ENCODE data around the gene ULK2. TPM values are rescaled to one million over a fixed set of nuclear protein-coding genes. Genes with fewer than 3 reads are reported as not detected.

The ULK2 gene
- total and polyA plus RNA-seq, 2 donors from 2014 or later: 6.6 to 16.3 TPM

DNA sequence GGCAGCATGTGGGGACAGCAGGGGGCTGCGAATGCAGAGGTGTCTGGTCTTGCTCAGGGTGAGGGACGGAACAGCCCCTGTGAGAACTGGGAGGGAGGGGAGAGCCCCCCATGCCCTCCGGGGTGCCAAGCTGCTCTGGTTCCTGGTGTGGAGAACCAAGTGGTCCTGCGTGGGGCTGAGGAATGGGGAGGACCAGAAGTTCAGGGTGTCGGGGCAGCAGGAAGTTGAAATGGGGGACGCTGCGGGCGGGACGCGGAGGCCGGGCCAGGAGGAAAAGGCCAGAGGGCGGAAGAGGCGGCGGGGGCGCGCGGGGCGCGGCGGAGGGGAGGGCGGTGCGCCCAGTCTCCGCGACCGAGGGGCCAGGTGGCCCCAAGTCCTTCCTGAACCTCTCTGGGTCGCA lies 123.2 kb downstream of the ULK2 start:
- no peak overlapping the region for H3K9ac ChIP-seq (ENCODE audit: low read length in 3 of 3)

GRCh38 chr17:19743101-19744100 lies 124.3 kb downstream of the ULK2 start:
- Histone ChIP-seq H3K27me3 (ENCODE audit: control insufficient read depth, insufficient read depth, low read length) (no peaks in the 10 kb centered on the region), H3K9ac (ENCODE audit: low read length in 3 of 3) (no peak overlapping the region), H3K4me3 (ENCODE audit: low read length in 3 of 3) (no peak overlapping the region), H3K27ac (ENCODE audit: low read depth in 2 of 2, low read length in 2 of 2) (no peak overlapping the region), H3K36me3 (ENCODE audit: control insufficient read depth in 2 of 3, insufficient read depth in 3 of 3, low read length in 3 of 3) (no peaks in the 10 kb centered on the region), H3K9me3 (ENCODE audit: control insufficient read depth in 2 of 3, insufficient read depth in 1 of 3, low read length in 3 of 3) (no peaks in the 10 kb centered on the region), H3K4me1 (ENCODE audit: control insufficient read depth in 2 of 3, insufficient read depth in 2 of 3, low read depth in 1 of 3, low read length in 3 of 3) (peaks cover 0 to 11% (median 0%) of the 10 kb centered on the region in 3 donors)
- intact Hi-C loops (cut with DNase I): no loop called here
- DNase-seq: no peak
- FAIRE-seq: no peak
- TF ChIP-seq, protein P1, sequence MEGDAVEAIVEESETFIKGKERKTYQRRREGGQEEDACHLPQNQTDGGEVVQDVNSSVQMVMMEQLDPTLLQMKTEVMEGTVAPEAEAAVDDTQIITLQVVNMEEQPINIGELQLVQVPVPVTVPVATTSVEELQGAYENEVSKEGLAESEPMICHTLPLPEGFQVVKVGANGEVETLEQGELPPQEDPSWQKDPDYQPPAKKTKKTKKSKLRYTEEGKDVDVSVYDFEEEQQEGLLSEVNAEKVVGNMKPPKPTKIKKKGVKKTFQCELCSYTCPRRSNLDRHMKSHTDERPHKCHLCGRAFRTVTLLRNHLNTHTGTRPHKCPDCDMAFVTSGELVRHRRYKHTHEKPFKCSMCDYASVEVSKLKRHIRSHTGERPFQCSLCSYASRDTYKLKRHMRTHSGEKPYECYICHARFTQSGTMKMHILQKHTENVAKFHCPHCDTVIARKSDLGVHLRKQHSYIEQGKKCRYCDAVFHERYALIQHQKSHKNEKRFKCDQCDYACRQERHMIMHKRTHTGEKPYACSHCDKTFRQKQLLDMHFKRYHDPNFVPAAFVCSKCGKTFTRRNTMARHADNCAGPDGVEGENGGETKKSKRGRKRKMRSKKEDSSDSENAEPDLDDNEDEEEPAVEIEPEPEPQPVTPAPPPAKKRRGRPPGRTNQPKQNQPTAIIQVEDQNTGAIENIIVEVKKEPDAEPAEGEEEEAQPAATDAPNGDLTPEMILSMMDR (IDR thresholded peaks at IDR 0.05; ENCODE audit: borderline replicate concordance, extremely low read depth, insufficient read depth): no peak

More for the DNA sequence above, 123.2 kb downstream of the ULK2 start:
- Histone ChIP-seq H3K27me3 (ENCODE audit: control insufficient read depth, insufficient read depth, low read length) (no peaks in the 10 kb centered on the region), H3K9me3 (ENCODE audit: control insufficient read depth in 2 of 3, insufficient read depth in 1 of 3, low read length in 3 of 3) (no peaks in the 10 kb centered on the region), H3K27ac (ENCODE audit: low read depth in 2 of 2, low read length in 2 of 2) (no peak overlapping the region), H3K4me3 (ENCODE audit: low read length in 3 of 3) (peak overlapping the region in 2 of 3 donors; percentile 20 to 47), H3K36me3 (ENCODE audit: control insufficient read depth in 2 of 3, insufficient read depth in 3 of 3, low read length in 3 of 3) (no peaks in the 10 kb centered on the region), H3K4me1 (ENCODE audit: control insufficient read depth in 2 of 3, insufficient read depth in 2 of 3, low read depth in 1 of 3, low read length in 3 of 3) (peaks cover 0 to 11% (median 0%) of the 10 kb centered on the region in 3 donors)
- intact Hi-C loops (cut with DNase I): no loop called here
- DNase-seq: no peak
- no peak for FAIRE-seq
- TF ChIP-seq, protein P1 (IDR thresholded peaks at IDR 0.05; ENCODE audit: borderline replicate concordance, extremely low read depth, insufficient read depth): no peak

GRCh38 chr17:19742495-19742894 lies 125.2 kb downstream of the ULK2 start:
- intact Hi-C loops (cut with DNase I): no loop called here
- no peak overlapping the region for H3K27ac ChIP-seq (ENCODE audit: low read depth in 2 of 2, low read length in 2 of 2)
- FAIRE-seq (no peak), DNase-seq (no peak)
- H3K9me3 ChIP-seq (ENCODE audit: control insufficient read depth in 2 of 3, insufficient read depth in 1 of 3, low read length in 3 of 3): no peaks in the 10 kb centered on the region
- no peak overlapping the region for H3K4me3 ChIP-seq (ENCODE audit: low read length in 3 of 3)
- H3K4me1 ChIP-seq (ENCODE audit: control insufficient read depth in 2 of 3, insufficient read depth in 2 of 3, low read depth in 1 of 3, low read length in 3 of 3): peaks cover 0 to 11% (median 0%) of the 10 kb centered on the region in 3 donors
- no peak overlapping the region for H3K9ac ChIP-seq (ENCODE audit: low read length in 3 of 3)
- no peaks in the 10 kb centered on the region for H3K36me3 ChIP-seq (ENCODE audit: control insufficient read depth in 2 of 3, insufficient read depth in 3 of 3, low read length in 3 of 3)
- H3K27me3 ChIP-seq (ENCODE audit: control insufficient read depth, insufficient read depth, low read length): no peaks in the 10 kb centered on the region
- TF ChIP-seq, protein P1 (IDR thresholded peaks at IDR 0.05; ENCODE audit: borderline replicate concordance, extremely low read depth, insufficient read depth): no peak
